Erythroblast (primary cell): ENCODE results near the gene RERE.

ENCODE experiments used
- GATA1 ChIP-seq: IDR thresholded peaks from 2 replicates; pipeline ENCODE4 v1.6.1; 2011; ENCODE audit warnings: low read depth, mild to moderate bottlenecking, control low read depth, low read length, moderate library complexity
- POLR2A ChIP-seq: IDR thresholded peaks from 2 replicates; pipeline ENCODE4 v1.6.1; 2011; ENCODE audit warnings: mild to moderate bottlenecking, low read length

- TF ChIP-seq POLR2A (no peak), GATA1 (no peak)
These were observed 124.3 kb downstream of the RERE start for GRCh38 chr1:8693107-8693506.
